Central memory CD8-positive, alpha-beta T cell (primary cell): ENCODE data around the gene LACTBL1.

Source experiments
- ATAC-seq: fragments of 150-1000 bp; cut with Tn5 transposase; replicated peaks from 2 replicates; pipeline ENCODE4 v1.10.0; 2022; ENCODE audit warnings: mild to moderate bottlenecking, moderate FRiP score, moderate number of reproducible peaks; ENCODE audit not compliant: poor library complexity, severe bottlenecking; ENCODE audit errors: extremely low read depth
- DNase-seq, 2 donors: peaks; one replicate each; pipeline ENCODE4 v3.0.0; 2021; ENCODE audit warnings: low spot score in 2 of 2
- H3K27ac Mint-ChIP-seq: one replicate; pipeline ENCODE4 v1.8.0; 2022; ENCODE audit warnings: low read depth, mild to moderate bottlenecking, moderate library complexity, mixed read lengths
- H3K27me3 Mint-ChIP-seq: one replicate; pipeline ENCODE4 v1.8.0; 2022; ENCODE audit warnings: mixed read lengths
- H3K36me3 Mint-ChIP-seq: one replicate; pipeline ENCODE4 v1.8.0; 2022; ENCODE audit warnings: mild to moderate bottlenecking, moderate library complexity, mixed read lengths; ENCODE audit not compliant: insufficient read depth
- H3K4me1 Mint-ChIP-seq: one replicate; pipeline ENCODE4 v1.8.0; 2022; ENCODE audit warnings: mixed read lengths
- H3K4me3 Mint-ChIP-seq: one replicate; pipeline ENCODE4 v1.8.0; 2022; ENCODE audit warnings: mild to moderate bottlenecking, moderate library complexity, mixed read lengths
- H3K9me3 Mint-ChIP-seq: one replicate; pipeline ENCODE4 v1.8.0; 2022; ENCODE audit warnings: mixed read lengths

The LACTBL1 gene

DNA sequence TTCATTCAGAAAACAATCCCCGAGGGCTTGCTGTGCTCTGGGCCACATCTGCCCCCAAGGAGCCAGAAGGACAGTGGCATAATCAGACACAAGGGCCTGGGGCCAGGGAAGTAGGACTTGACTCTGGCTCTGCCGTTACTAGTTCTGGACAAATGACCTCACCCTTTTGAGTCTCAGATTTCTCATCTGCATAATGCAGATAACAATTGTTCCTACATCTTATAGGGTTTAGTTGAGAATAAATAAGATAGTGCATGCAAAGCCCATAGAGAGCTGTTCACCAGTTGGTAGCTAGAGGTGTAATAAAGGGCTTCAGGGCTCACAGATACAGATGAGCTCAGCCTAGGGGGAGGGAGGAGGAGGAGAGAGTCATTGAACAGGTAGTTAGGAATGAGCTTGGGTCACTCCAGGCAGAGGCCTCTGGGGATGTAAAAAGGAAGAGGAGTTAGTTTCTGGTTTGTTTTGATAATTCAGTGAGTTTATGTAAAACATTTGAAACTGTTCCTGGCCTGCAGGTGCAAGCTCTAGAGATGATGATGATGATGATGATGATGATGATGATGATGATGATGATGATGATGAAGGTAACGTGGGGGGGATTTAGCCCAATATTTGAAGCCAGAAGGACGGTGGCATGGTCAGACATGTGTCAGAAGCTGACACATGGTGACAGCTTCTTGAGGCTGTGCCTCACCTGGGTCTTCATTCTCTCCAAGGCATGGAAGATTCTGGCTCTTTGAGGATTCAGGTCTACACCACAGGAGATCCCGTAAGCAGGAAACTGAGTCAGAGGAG is 858 bp downstream of the LACTBL1 start:
- H3K36me3 Mint-ChIP-seq: no peaks in the 10 kb centered on the region
- DNase-seq (no peak), ATAC-seq (no peak)
- H3K4me3 Mint-ChIP-seq: no peak overlapping the region
- H3K9me3 Mint-ChIP-seq: no peaks in the 10 kb centered on the region
- peaks cover 82% of the 10 kb centered on the region for H3K27me3 Mint-ChIP-seq
- H3K27ac Mint-ChIP-seq: no peak overlapping the region
- no peaks in the 10 kb centered on the region for H3K4me1 Mint-ChIP-seq

- DNase-seq (no peak), ATAC-seq (no peak)
- H3K4me3 Mint-ChIP-seq: no peak overlapping the region
- peaks cover 75% of the 10 kb centered on the region for H3K27me3 Mint-ChIP-seq
- no peak overlapping the region for H3K27ac Mint-ChIP-seq
- no peaks in the 10 kb centered on the region for H3K9me3 Mint-ChIP-seq
- H3K36me3 Mint-ChIP-seq: no peaks in the 10 kb centered on the region
- H3K4me1 Mint-ChIP-seq: no peaks in the 10 kb centered on the region
Observed at GRCh38 chr1:22971161-22971560, 1.5 kb downstream of the LACTBL1 start.

- Mint-ChIP-seq H3K36me3 (no peaks in the 10 kb centered on the region), H3K27ac (no peak overlapping the region), H3K9me3 (no peaks in the 10 kb centered on the region), H3K27me3 (peaks cover 64% of the 10 kb centered on the region), H3K4me3 (no peak overlapping the region), H3K4me1 (no peaks in the 10 kb centered on the region)
- ATAC-seq (no peak), DNase-seq (no peak)
Observed at GRCh38 chr1:22970096-22970495, 2.6 kb downstream of the LACTBL1 start.

DNA sequence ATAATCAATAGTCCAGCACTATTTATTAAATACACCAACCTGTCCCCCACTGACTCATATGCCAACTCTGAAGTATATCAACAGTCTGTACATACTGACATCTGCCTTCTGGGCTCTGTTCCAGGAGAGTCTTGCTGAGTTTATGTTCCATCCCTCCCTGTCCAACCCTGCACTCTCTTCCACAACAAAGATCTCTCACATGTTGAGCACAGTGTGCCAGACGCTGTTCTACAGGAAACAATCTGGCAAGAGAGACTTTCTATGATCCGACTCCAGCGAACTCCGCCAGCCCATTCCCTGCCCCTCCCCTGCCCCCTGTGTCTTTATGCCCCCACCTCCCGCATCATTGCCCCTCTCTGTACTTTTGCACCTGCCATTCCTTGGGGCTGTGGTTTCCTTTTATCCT is 3.4 kb downstream of the LACTBL1 start:
- Mint-ChIP-seq H3K9me3 (no peaks in the 10 kb centered on the region), H3K36me3 (no peaks in the 10 kb centered on the region), H3K27me3 (peaks cover 57% of the 10 kb centered on the region), H3K4me1 (no peaks in the 10 kb centered on the region), H3K4me3 (no peak overlapping the region), H3K27ac (no peak overlapping the region)
- no peak for ATAC-seq
- DNase-seq: no peak

DNA sequence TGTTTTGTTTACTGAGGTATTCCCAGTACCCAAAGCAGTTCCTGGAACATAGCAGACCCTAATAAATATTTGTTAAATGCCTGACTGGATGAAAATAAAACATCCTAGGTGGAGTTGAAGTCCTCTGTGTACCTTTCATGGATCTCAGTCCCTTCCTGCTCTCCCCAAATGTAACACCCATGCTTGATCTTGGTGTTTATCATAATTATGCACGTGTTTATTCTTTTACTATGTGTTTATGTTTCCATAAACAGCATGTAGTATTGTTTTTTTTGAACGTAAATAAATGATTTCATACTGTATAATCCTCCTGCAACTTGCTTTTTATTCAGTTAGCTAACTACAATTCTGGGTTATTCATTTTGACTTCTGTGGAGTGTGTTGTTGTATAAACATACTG is 4.8 kb downstream of the LACTBL1 start:
- ATAC-seq: no peak

GRCh38 chr1:22966309-22966708 is 6.4 kb downstream of the LACTBL1 start:
- H3K4me1 Mint-ChIP-seq: no peaks in the 10 kb centered on the region

More for the DNA sequence above, 4.8 kb downstream of the LACTBL1 start:
- no peak overlapping the region for H3K27ac Mint-ChIP-seq
- no peaks in the 10 kb centered on the region for H3K9me3 Mint-ChIP-seq
- no peak for DNase-seq
- no peak overlapping the region for H3K4me3 Mint-ChIP-seq
- no peaks in the 10 kb centered on the region for H3K36me3 Mint-ChIP-seq
- H3K4me1 Mint-ChIP-seq: no peaks in the 10 kb centered on the region
- H3K27me3 Mint-ChIP-seq: peaks cover 55% of the 10 kb centered on the region

GRCh38 chr1:22963044-22963677 is 9.5 kb downstream of the LACTBL1 start:
- Mint-ChIP-seq H3K27ac (no peak overlapping the region), H3K27me3 (peaks cover 18% of the 10 kb centered on the region), H3K9me3 (no peaks in the 10 kb centered on the region), H3K4me3 (no peak overlapping the region), H3K4me1 (no peaks in the 10 kb centered on the region), H3K36me3 (peaks cover 2% of the 10 kb centered on the region)
- DNase-seq (no peak), ATAC-seq (no peak)

More at GRCh38 chr1:22966309-22966708, 6.4 kb downstream of the LACTBL1 start:
- H3K27ac Mint-ChIP-seq: no peak overlapping the region
- H3K36me3 Mint-ChIP-seq: no peaks in the 10 kb centered on the region
- ATAC-seq (no peak), DNase-seq (no peak)
- peaks cover 44% of the 10 kb centered on the region for H3K27me3 Mint-ChIP-seq
- H3K4me3 Mint-ChIP-seq: no peak overlapping the region
- H3K9me3 Mint-ChIP-seq: no peaks in the 10 kb centered on the region

- no peak for ATAC-seq
- peaks cover 15% of the 10 kb centered on the region for H3K27me3 Mint-ChIP-seq
Observed at GRCh38 chr1:22962558-22962957, 10.1 kb downstream of the LACTBL1 start.

DNA sequence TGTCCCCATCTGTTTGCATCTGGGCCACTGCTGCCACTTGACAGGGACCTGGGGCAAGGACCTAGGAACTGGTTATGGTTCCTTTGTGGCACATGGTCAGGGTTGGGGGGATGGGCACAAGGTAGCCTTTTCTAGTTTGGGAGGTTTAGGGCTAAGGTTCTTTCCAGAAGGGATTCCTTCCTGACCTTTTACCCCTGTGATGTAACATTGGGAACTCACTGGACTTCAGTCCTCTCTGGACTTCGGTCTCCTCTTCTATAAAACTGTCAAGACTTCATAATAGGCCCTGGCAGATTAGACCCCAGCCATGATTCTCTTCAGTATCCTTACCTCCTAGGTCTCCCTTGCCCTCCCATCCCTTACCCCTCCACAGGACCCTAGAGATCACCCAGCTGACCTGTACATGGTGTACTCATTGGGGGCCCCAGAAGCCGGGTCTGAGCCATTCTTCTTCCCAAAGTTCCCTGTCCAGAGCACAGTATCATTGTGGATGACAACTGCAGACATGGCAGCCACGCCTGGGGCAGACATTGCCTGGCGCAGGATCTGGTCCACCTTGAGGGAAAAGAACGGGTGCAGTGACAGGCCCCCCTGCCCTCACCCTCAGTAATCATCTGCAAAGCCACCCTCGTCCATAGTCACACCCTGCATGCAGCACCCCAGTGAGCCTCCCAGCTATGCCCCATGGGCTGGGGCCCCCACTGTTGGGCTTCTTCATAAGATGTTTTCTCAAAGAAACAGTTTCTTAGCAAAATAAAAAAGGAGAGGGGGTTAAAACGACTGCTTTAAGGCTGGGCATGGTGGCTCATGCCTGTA is 12.9 kb downstream of the LACTBL1 start:
- peaks cover 15% of the 10 kb centered on the region for H3K27me3 Mint-ChIP-seq
- H3K4me1 Mint-ChIP-seq: no peaks in the 10 kb centered on the region
- H3K9me3 Mint-ChIP-seq: no peaks in the 10 kb centered on the region
- H3K4me3 Mint-ChIP-seq: no peak overlapping the region
- peak overlapping the region; percentile 29 for H3K27ac Mint-ChIP-seq
- ATAC-seq (no peak), DNase-seq (no peak)
- H3K36me3 Mint-ChIP-seq: peaks cover 2% of the 10 kb centered on the region

More at GRCh38 chr1:22962558-22962957, 10.1 kb downstream of the LACTBL1 start:
- Mint-ChIP-seq H3K36me3 (peaks cover 2% of the 10 kb centered on the region), H3K27ac (no peak overlapping the region), H3K4me3 (no peak overlapping the region), H3K4me1 (no peaks in the 10 kb centered on the region), H3K9me3 (no peaks in the 10 kb centered on the region)
- DNase-seq: no peak

DNA sequence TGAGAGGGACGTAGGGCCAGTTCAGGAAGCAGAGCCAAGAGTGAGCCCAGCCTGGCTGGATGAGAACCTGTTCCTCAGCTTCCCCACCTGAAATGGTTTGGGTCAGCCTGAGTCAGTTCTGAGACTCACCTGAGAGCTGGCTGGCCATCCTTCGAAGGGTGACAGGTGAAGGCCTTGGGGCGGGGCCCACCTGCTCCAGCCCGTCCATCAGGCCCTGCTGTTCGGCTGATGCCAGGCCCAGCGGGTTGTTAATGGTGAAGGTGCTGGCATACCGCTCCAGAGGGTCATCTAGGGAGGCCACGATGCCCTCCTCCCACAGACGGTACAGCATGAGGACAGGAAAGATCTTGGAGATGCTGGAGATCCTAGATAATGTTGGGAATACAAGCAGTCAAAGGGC is 14.1 kb downstream of the LACTBL1 start:
- peaks cover 22% of the 10 kb centered on the region for H3K27me3 Mint-ChIP-seq
- no peaks in the 10 kb centered on the region for H3K9me3 Mint-ChIP-seq
- DNase-seq (no peak), ATAC-seq (no peak)
- no peak overlapping the region for H3K4me3 Mint-ChIP-seq
- H3K4me1 Mint-ChIP-seq: no peaks in the 10 kb centered on the region
- H3K27ac Mint-ChIP-seq: no peak overlapping the region
- peaks cover 2% of the 10 kb centered on the region for H3K36me3 Mint-ChIP-seq

DNA sequence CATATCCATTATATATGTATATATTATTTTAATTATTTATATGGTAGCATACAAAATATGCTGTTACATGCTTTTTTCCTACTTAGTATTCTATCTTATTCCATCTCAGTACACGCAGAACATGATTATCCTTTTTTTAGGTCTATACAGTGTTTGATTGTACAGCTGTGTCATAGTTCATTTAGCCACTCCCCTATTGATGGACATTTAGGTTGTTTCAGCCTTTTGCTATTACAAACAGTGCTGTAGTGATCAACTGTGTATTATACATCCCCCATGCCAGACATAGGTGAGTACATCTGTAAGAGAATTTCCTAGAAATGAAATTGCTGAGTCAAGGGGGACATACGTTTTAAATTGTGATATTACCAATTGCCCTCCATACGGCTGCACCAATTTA is 15.6 kb downstream of the LACTBL1 start:
- no peak overlapping the region for H3K27ac Mint-ChIP-seq
- H3K9me3 Mint-ChIP-seq: no peaks in the 10 kb centered on the region
- H3K27me3 Mint-ChIP-seq: peaks cover 16% of the 10 kb centered on the region
- DNase-seq (no peak), ATAC-seq (no peak)
- H3K4me3 Mint-ChIP-seq: no peak overlapping the region
- H3K4me1 Mint-ChIP-seq: no peaks in the 10 kb centered on the region
- peaks cover 2% of the 10 kb centered on the region for H3K36me3 Mint-ChIP-seq

GRCh38 chr1:22955146-22955545 is 17.5 kb downstream of the LACTBL1 start:
- DNase-seq (no peak), ATAC-seq (no peak)
- H3K9me3 Mint-ChIP-seq: no peaks in the 10 kb centered on the region
- H3K4me1 Mint-ChIP-seq: no peaks in the 10 kb centered on the region
- H3K27me3 Mint-ChIP-seq: peaks cover 34% of the 10 kb centered on the region
- no peak overlapping the region for H3K4me3 Mint-ChIP-seq
- H3K36me3 Mint-ChIP-seq: peaks cover 2% of the 10 kb centered on the region
- no peak overlapping the region for H3K27ac Mint-ChIP-seq
